ENCODE data around the gene TAB2. TPM values are rescaled to one million over a fixed set of nuclear protein-coding genes. Genes with fewer than 3 reads are reported as not detected.
A peak's percentile ranks its signal among the peaks of the same experiment; 100 is the strongest.

TAB2 gene
- 51.0 TPM for total RNA-seq (ENCODE audit: insufficient read depth, low replicate concordance)

- DNase-seq (ENCODE audit: low spot score), result peak; percentile 68
Observed at GRCh38 chr6:149317644-149318571, at the start of gene TAB2. TAB2 (plus strand) TSS chr6:149317712; CDS start chr6:149369998, 52,286 bp downstream.

- DNase-seq (ENCODE audit: low spot score), result no peak
Observed at GRCh38 chr6:149268146-149268545, 49.4 kb upstream of the TAB2 start.

- no peak for DNase-seq (ENCODE audit: low spot score)
Observed at GRCh38 chr6:149268768-149269167, 48.7 kb upstream of the TAB2 start.

GRCh38 chr6:149270616-149271015 is 46.9 kb upstream of the TAB2 start:
- DNase-seq (ENCODE audit: low spot score), result no peak

- DNase-seq (ENCODE audit: low spot score), result no peak
Observed at GRCh38 chr6:149271348-149272340, 45.9 kb upstream of the TAB2 start.

- DNase-seq (ENCODE audit: low spot score), result no peak
Observed at GRCh38 chr6:149273318-149273717, 44.2 kb upstream of the TAB2 start.

GRCh38 chr6:149275621-149276020 is 41.9 kb upstream of the TAB2 start:
- DNase-seq (ENCODE audit: low spot score), result no peak

- DNase-seq (ENCODE audit: low spot score), result no peak
Observed at GRCh38 chr6:149277621-149278020, 39.9 kb upstream of the TAB2 start.

GRCh38 chr6:149278997-149279396 is 38.5 kb upstream of the TAB2 start:
- no peak for DNase-seq (ENCODE audit: low spot score)

- peak; percentile 27 for DNase-seq (ENCODE audit: low spot score)
Observed at GRCh38 chr6:149284904-149285303, 32.6 kb upstream of the TAB2 start.

- DNase-seq (ENCODE audit: low spot score), result no peak
Observed at GRCh38 chr6:149285626-149286025, 31.9 kb upstream of the TAB2 start.

GRCh38 chr6:149286905-149287304 is 30.6 kb upstream of the TAB2 start:
- DNase-seq (ENCODE audit: low spot score), result no peak

- DNase-seq (ENCODE audit: low spot score), result no peak
Observed at GRCh38 chr6:149289192-149289781, 28.2 kb upstream of the TAB2 start.

- DNase-seq (ENCODE audit: low spot score), result no peak
Observed at GRCh38 chr6:149289966-149290365, 27.5 kb upstream of the TAB2 start.

- DNase-seq (ENCODE audit: low spot score), result no peak
Observed at GRCh38 chr6:149293244-149293643, 24.3 kb upstream of the TAB2 start.

GRCh38 chr6:149300563-149300962 is 16.9 kb upstream of the TAB2 start:
- DNase-seq (ENCODE audit: low spot score), result no peak

- DNase-seq (ENCODE audit: low spot score), result no peak
Observed at GRCh38 chr6:149302723-149303122, 14.8 kb upstream of the TAB2 start.

GRCh38 chr6:149303468-149303867 is 14.0 kb upstream of the TAB2 start:
- DNase-seq (ENCODE audit: low spot score), result no peak

- DNase-seq (ENCODE audit: low spot score), result no peak
Observed at GRCh38 chr6:149305372-149305771, 12.1 kb upstream of the TAB2 start.

GRCh38 chr6:149306967-149307366 is 10.5 kb upstream of the TAB2 start:
- no peak for DNase-seq (ENCODE audit: low spot score)

- DNase-seq (ENCODE audit: low spot score), result no peak
Observed at GRCh38 chr6:149311293-149311692, 6.2 kb upstream of the TAB2 start.

- no peak for DNase-seq (ENCODE audit: low spot score)
Observed at GRCh38 chr6:149311766-149312165, 5.7 kb upstream of the TAB2 start.
